GM12878 (cell line): ENCODE data around the gene CNTRL. TPM values are rescaled to one million over a fixed set of nuclear protein-coding genes. Genes with fewer than 3 reads are reported as not detected.

Experiments used
- ATAC-seq: fragments of 200-7000 bp; cut with Tn5 transposase; 3 replicates; pipeline ENCODE4 v1.9.1; 2020; ENCODE audit warnings: mild to moderate bottlenecking, moderate library complexity
- BruUV-seq: library from RNA; stranded (reverse); fragments of 400-500 nt; replicated peaks from 2 replicates; lab custom pipeline; 2021; lab: Mats Ljungman, UMichigan
- CTCF ChIA-PET: fragments of 300-600 bp; sonication (Branson Sonifier 250); formaldehyde crosslinking; extraction: SDS; loops from one replicate; lab custom pipeline; 2021; ENCODE audit warnings: inconsistent platforms; lab: Yijun Ruan, JAX
- POLR2A ChIA-PET: fragments of 350-600 bp; formaldehyde crosslinking; extraction: SDS; loops from one replicate; lab custom pipeline; 2021; ENCODE audit warnings: inconsistent platforms; lab: Charles Lee
- RAD21 ChIA-PET: fragments of 300-600 bp; sonication (Branson Sonifier 250); formaldehyde crosslinking; loops from one replicate; lab custom pipeline; 2023; ENCODE audit warnings: antibody characterized with exemption; ENCODE audit not compliant: unreplicated experiment; lab: Charles Lee
- SMC1A ChIA-PET: fragments of 300-600 bp; sonication (Branson Sonifier 250); formaldehyde crosslinking; loops from one replicate; lab custom pipeline; 2023; ENCODE audit not compliant: unreplicated experiment, uncharacterized antibody; lab: Charles Lee
- DNase-seq: peaks from one replicate; pipeline ENCODE4 v3.0.0-alpha.2; 2011; ENCODE audit warnings: low read depth, low spot score
- FAIRE-seq: peaks from 3 replicates; lab custom pipeline; 2011; peaks lifted over from hg19 to GRCh38; lab: Jason Lieb, UNC
- H2AFZ ChIP-seq: 2 replicates; pipeline ENCODE4 v1.6.0; 2011; ENCODE audit warnings: low read depth, low read length, control low read depth; ENCODE audit not compliant: control insufficient read depth
- H3K27ac ChIP-seq: 2 replicates; pipeline ENCODE4 v1.5.1; 2011; ENCODE audit warnings: control low read depth; ENCODE audit not compliant: control insufficient read depth, insufficient read depth
- H3K27me3 ChIP-seq, 2 experiments: replicated peaks in 1 of 2; 2 replicates each; pipeline versions ENCODE4 v1.6.0 to v1.6.1; 2011; ENCODE audit warnings: low read length in 1 of 2; ENCODE audit not compliant: control insufficient read depth in 2 of 2, insufficient read depth in 2 of 2
- H3K36me3 ChIP-seq, 2 experiments: 2 replicates each; pipeline ENCODE4 v1.5.1; 2011; ENCODE audit warnings: low read length in 1 of 2; ENCODE audit not compliant: control insufficient read depth in 2 of 2, insufficient read depth in 2 of 2
- H3K4me1 ChIP-seq: 2 replicates; pipeline ENCODE4 v1.6.1; 2011; ENCODE audit warnings: mild to moderate bottlenecking, low read length, moderate library complexity, mixed read lengths; ENCODE audit not compliant: control insufficient read depth, insufficient read depth
- H3K4me2 ChIP-seq: 2 replicates; pipeline ENCODE4 v1.6.0; 2011; ENCODE audit warnings: control low read depth; ENCODE audit not compliant: control insufficient read depth, insufficient read depth
- H3K4me3 ChIP-seq: fragments of 200-600 bp; sonication (generic); 2 replicates; pipeline ENCODE4 v1.5.1; 2016
- H3K79me2 ChIP-seq: 2 replicates; pipeline ENCODE4 v1.6.0; 2011; ENCODE audit warnings: low read length; ENCODE audit not compliant: control insufficient read depth, insufficient read depth
- H3K9ac ChIP-seq: 2 replicates; pipeline ENCODE4 v1.8.0; 2011; ENCODE audit warnings: low read length, control low read depth, mixed read lengths; ENCODE audit not compliant: control insufficient read depth, insufficient read depth
- H3K9me3 ChIP-seq: replicated peaks from 3 replicates; pipeline ENCODE4 v1.5.1; 2011; ENCODE audit warnings: mild to moderate bottlenecking, low read length; ENCODE audit not compliant: control insufficient read depth, insufficient read depth
- H4K20me1 ChIP-seq: 2 replicates; pipeline ENCODE4 v1.6.0; 2011; ENCODE audit not compliant: control insufficient read depth, insufficient read depth
- CUX1 ChIP-seq: IDR thresholded peaks from 2 replicates; pipeline ENCODE4 v1.6.1; 2012; ENCODE audit warnings: improper control_type of control experiment, low read depth, low read length; ENCODE audit not compliant: insufficient replicate concordance
- EED ChIP-seq: sonication (generic); IDR thresholded peaks from 2 replicates; pipeline ENCODE4 v1.6.1; 2016; ENCODE audit warnings: antibody characterized with exemption, low read depth
- HDAC2 ChIP-seq: fragments of 200-600 bp; sonication (generic); IDR thresholded peaks from 2 replicates; pipeline ENCODE4 v1.6.1; 2017
- LARP7 ChIP-seq: fragments of 450-650 bp; IDR thresholded peaks from 2 replicates; pipeline ENCODE4 v1.6.1; 2017; ENCODE audit warnings: mild to moderate bottlenecking
- SRF ChIP-seq, 2 experiments: IDR thresholded peaks; 2 replicates each; pipeline ENCODE4 v1.6.1; 2011; ENCODE audit warnings: low read depth in 2 of 2, low read length in 2 of 2, mild to moderate bottlenecking in 1 of 2, moderate library complexity in 1 of 2
- ZNF207 ChIP-seq: fragments of 450-650 bp; IDR thresholded peaks from 2 replicates; pipeline ENCODE4 v1.6.1; 2014; ENCODE audit warnings: antibody characterized with exemption, mild to moderate bottlenecking, borderline replicate concordance
- WGBS: methylation state at CpG from one replicate; pipeline ENCODE4 v1.1.6; 2016; ENCODE audit warnings: low lambda C conversion rate; ENCODE audit not compliant: insufficient replicate concordance, insufficient coverage; ENCODE audit errors: missing lambda C conversion rate; 5-methylcytosine and 5-hydroxymethylcytosine counted together
- in situ Hi-C: fragments of 300-500 bp; cut with MboI; formaldehyde crosslinking; loops from 9 replicates; pipeline ENCODE4 v1.14.3; 2018; ENCODE audit warnings: mixed read lengths
- intact Hi-C: fragments of 100-400 bp; cut with micrococcal nuclease; formaldehyde crosslinking; loops from one replicate; pipeline ENCODE4 v1.14.2; 2022; ENCODE audit not compliant: unreplicated experiment
- polyA plus RNA-seq, 11 experiments: library from polyadenylated mRNA; depleted of rRNA in 4 of 11; unstranded in 6 of 11; stranded (reverse) in 5 of 11; fragments of >200 nt; fragmentation: Nextera tagmentation in 4 of 11; fragmentation: Illumina TruSeq in 1 of 11; extraction: Ambion mirVana in 4 of 11; extraction: Trizol in 1 of 11; gene quantifications; 1 replicate in 1 of 11; 2 replicates in 10 of 11; pipeline versions ENCODE4 v1.2.1 to v1.2.3, GENCODE V29; 2011 to 2016; ENCODE audit warnings: inconsistent platforms in 2 of 11, missing spikeins in 2 of 11, low read depth in 1 of 11
- total RNA-seq, 4 experiments: library from RNA; depleted of rRNA in 3 of 4; stranded (reverse); fragments of >200 nt in 3 of 4; fragmentation: Illumina TruSeq in 1 of 4; extraction: Trizol in 1 of 4; gene quantifications; 2 replicates each; pipeline versions ENCODE4 v1.2.1 to v1.2.3, GENCODE V29; 2013 to 2021

The CNTRL gene
- total and polyA plus RNA-seq, 10 of the 15 experiments (the other 5 are each of a cell fraction or from before 2014, with no cell fraction given) = 20.0 to 65.4 (median 38.8) TPM

DNA sequence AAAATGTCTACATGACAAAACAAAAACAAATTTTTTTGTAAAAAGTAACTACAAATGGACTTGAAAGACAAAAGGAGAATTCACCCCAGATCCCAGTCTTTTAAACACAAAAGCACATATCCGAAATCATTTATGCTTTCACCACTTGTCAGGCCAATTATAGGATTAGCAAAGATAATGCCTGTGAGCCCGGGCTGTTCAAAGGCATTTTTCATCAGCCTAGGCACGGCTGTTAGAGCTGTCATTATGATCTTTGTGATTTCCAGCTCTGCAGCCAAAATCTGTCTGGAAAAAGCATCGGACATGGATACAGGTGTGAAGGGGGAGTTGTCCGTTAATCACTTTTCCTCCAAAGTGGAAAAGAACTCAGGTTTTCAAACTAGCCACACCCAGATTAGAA is 150.5 kb downstream of the CNTRL start:
- Histone ChIP-seq H3K27ac (no peak overlapping the region), H3K79me2 (no peaks in the 10 kb centered on the region), H3K27me3 (no peaks in the 10 kb centered on the region), H3K4me3 (no peak overlapping the region), H3K9ac (no peak overlapping the region), H3K4me2 (no peak overlapping the region), H3K4me1 (no peaks in the 10 kb centered on the region), H2AFZ (no peak overlapping the region), H4K20me1 (no peaks in the 10 kb centered on the region), H3K9me3 (no peaks in the 10 kb centered on the region), H3K36me3 (no peaks in the 10 kb centered on the region)
- in situ Hi-C loops = no loop called here
- ChIA-PET SMC1A (interaction anchor here (0.6 to 1.1 kb wide), 2 partner anchors 12 to 19 kb away, joined by 4 to 6 read pairs; no protein-coding TSS in a partner anchor), POLR2A (interaction anchor here (0.7 kb wide), 1 partner anchor 1253 kb away, joined by 6 read pairs; no protein-coding TSS in a partner anchor), RAD21 (no interaction called here), CTCF (interaction anchor here (1.0 to 4.4 kb wide), 2 partner anchors 13 to 34 kb away, joined by 3 to 32 read pairs; no protein-coding TSS in a partner anchor)
- no peak for TF ChIP-seq EED
- no peak for TF ChIP-seq LARP7
- TF ChIP-seq SRF (IDR thresholded peaks at IDR 0.05; ENCODE audit: low read depth in 2 of 2, low read length in 2 of 2) = no peak
- no peak for TF ChIP-seq ZNF207
- TF ChIP-seq CUX1 = no peak
- TF ChIP-seq HDAC2 = no peak
- WGBS = 80% methylated on average over 5 of the region's 5 CpGs
- no peak for ATAC-seq
- intact Hi-C loops = no loop called here
- no peak for DNase-seq
- no TSS peak for BruUV-seq
- no peak for FAIRE-seq
